Stimulated activated CD4-positive, alpha-beta T cell treated with anti-CD3 and anti-CD28 coated beads, Interleukin-1b, Interleukin-23, amount 100 ng/mL, for 4 hours (primary cell): ENCODE data around the gene ITGA2.

Experiments
- DNase-seq, 2 donors: peaks; one replicate each; pipeline ENCODE4 v3.0.0-alpha.2; 2020; ENCODE audit warnings: low read depth in 2 of 2

ITGA2 gene

GRCh38 chr5:53017794-53018391 lies 28.7 kb downstream of the ITGA2 start:
- no peak for DNase-seq

- no peak for DNase-seq
These were observed 30.2 kb downstream of the ITGA2 start for GRCh38 chr5:53019320-53019719.

- DNase-seq = no peak
These were observed 33.9 kb downstream of the ITGA2 start for GRCh38 chr5:53022930-53023511.

- no peak for DNase-seq
These were observed 34.8 kb downstream of the ITGA2 start for GRCh38 chr5:53023969-53024368.

GRCh38 chr5:53024535-53024934 lies 35.4 kb downstream of the ITGA2 start:
- no peak for DNase-seq

GRCh38 chr5:53025487-53025886 lies 36.3 kb downstream of the ITGA2 start:
- DNase-seq = no peak

- DNase-seq = no peak
These were observed 38.8 kb downstream of the ITGA2 start for GRCh38 chr5:53027913-53028312.

- DNase-seq = no peak
These were observed 40.5 kb downstream of the ITGA2 start for GRCh38 chr5:53029608-53030007.

- no peak for DNase-seq
These were observed 41.7 kb downstream of the ITGA2 start for GRCh38 chr5:53030893-53031292.

- no peak for DNase-seq
These were observed 42.5 kb downstream of the ITGA2 start for GRCh38 chr5:53031695-53032096.

GRCh38 chr5:53032188-53032587 lies 43.0 kb downstream of the ITGA2 start:
- no peak for DNase-seq

- no peak for DNase-seq
These were observed 45.7 kb downstream of the ITGA2 start for GRCh38 chr5:53034832-53035231.

GRCh38 chr5:53035868-53036381 lies 46.8 kb downstream of the ITGA2 start:
- DNase-seq = no peak

GRCh38 chr5:53037141-53037859 lies 48.1 kb downstream of the ITGA2 start:
- DNase-seq = no peak

GRCh38 chr5:53038196-53038847 lies 49.2 kb downstream of the ITGA2 start:
- DNase-seq = no peak

GRCh38 chr5:53039855-53040254 lies 50.7 kb downstream of the ITGA2 start:
- no peak for DNase-seq

GRCh38 chr5:53041071-53041692 lies 52.0 kb downstream of the ITGA2 start:
- no peak for DNase-seq

GRCh38 chr5:53041740-53042139 lies 52.6 kb downstream of the ITGA2 start:
- DNase-seq = no peak

GRCh38 chr5:53045263-53045662 lies 56.1 kb downstream of the ITGA2 start:
- no peak for DNase-seq

- DNase-seq = no peak
These were observed 59.1 kb downstream of the ITGA2 start for GRCh38 chr5:53048248-53048647.

GRCh38 chr5:53052499-53052898 lies 63.3 kb downstream of the ITGA2 start:
- DNase-seq = no peak

- no peak for DNase-seq
These were observed 64.2 kb downstream of the ITGA2 start for GRCh38 chr5:53053364-53053763.
